GM12873 (cell line): ENCODE data around the gene RGS6.

ENCODE experiments used
- CTCF ChIP-seq: IDR thresholded peaks from 2 replicates; pipeline ENCODE4 v1.5.1; 2012; ENCODE audit warnings: low read depth, mild to moderate bottlenecking, moderate library complexity, low read length, control low read depth; ENCODE audit not compliant: insufficient read depth; ENCODE audit errors: missing control alignments

Gene RGS6

DNA sequence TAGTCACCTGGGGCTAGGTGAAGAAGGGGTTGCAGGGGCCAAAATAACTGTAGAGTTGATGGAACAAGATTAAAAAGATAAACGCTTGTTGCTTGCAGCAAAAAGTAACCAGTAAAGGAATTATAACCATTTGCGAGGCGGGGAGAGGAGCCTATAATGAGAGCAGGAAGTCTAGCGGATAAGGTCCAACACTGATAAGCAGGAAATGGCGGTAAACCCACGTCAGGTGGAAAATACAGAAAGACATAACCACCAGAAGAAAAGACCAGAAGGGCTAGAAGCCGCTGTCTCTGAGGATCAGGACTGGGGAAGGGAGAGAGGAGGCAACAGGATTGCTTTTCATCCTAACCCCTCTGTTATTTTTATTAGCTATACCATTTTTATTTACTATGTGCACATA is 658.3 kb downstream of the RGS6 start:
- no peak for TF ChIP-seq CTCF

- TF ChIP-seq CTCF, result no peak
These were observed 659.2 kb downstream of the RGS6 start for GRCh38 chr14:72591391-72591790.

DNA sequence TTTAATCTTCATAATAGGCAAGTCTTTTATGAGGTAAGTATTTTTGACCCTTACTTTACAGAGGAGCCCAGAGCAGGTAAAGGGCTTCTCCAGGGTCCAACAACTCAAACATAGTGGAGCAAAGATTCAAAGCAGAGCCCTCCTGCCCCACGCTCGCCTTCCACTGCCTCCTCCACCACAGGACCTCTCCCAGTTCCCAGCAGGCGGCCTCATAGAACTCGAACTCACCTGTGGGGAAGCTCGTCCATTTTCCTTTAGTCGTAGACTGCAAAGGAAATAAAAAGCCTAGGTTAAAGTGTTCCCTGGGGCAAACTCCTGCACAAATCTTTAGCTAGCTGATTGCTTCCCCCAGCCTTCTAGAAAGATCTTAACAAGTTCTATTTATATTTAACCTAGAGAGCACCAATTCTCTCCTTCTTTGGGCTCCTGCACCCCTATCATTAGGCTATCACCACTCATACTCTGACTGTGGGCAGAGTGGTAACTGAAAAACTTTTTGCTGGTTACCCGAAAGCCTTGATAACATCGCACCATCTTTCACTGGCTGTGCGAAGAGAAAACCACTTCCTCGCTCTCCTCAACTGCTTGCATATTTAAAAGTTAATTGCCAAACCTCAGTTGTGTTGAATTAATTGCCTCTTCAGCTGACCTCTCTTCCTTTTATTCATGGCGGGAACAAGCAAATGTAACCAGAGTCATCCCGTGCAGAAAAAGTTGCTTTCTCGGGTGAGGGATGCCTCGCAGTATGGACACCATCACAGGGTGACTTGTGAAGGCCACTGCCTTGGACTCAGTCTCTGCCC is 662.1 kb downstream of the RGS6 start:
- no peak for TF ChIP-seq CTCF

DNA sequence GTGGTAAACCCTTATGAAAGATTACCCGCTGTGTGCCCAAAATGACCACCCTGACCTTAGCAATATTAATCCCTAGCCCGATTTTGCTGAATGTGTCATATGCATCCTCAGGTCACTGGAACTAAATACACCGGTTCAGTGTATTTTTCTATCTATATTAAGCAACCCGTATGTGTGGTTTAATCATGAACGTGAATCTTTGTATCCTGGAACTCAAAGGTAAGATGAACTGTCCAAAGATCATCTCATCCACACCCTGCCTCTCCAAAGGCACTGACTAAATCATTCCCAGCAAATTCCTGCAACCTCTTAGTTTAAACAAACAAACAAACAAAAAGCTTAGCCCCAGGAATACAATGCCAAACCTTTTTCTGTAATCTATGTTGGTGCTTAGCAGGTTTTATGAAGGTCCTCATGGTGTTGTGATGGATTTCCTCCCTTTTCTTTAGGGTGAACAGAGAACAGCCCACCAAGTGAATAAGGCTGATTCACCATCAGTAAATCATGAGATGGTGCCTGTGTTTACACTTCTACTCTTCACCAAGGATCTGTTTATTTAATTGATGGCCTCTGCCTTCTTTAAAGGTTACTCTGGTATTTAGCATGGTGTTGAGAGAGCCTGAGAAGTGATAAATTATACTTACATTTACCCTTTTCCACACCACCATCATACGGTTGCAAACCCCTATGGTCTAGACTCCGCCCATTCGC is 663.1 kb downstream of the RGS6 start:
- TF ChIP-seq CTCF, result no peak

DNA sequence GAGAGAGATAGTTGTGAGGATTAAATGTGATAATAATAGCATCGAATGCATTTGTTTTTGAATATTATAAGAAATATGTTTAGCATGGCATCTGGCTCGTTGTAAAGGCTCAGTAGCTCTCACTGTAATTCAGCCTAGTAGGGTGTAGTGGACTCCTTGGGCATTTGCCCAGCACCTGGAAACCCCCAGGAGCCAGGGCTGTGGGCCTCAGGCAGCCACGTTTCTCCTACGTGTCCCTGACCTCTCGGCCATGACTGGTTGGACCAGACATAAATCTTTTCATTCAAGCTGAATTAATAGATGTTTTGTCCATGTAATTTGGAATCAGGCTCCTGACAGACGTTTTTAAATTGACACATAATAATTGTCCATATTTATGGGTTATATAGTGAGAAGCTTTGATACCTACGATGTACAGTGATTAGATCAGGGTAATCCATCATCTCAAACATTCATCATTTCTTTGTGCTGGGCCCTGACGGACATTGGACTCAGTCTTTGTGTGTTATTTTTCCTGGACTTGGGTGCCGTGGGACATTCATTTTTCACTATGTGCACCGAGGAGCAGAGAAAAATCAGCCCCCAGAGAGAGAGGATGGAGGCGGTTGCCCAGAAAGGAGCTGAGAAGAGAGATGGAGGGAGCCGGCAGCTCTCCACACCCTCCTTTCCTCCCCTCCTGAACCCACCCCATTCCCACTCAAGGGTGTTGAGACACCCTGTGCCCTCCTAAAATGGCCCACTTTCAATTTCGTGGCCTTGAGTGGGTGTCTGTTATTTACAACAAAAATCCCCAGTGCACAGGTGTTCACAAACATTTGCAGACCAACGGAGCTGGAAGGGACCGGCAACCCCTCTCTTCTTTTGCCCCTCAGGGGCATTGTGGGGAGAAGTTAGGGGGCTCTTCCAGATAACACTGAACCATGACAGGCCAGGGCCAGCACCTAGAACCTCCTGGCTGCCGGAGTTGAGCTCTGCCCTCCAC is 665.3 kb downstream of the RGS6 start:
- TF ChIP-seq CTCF, result no peak

- TF ChIP-seq CTCF, result peak; percentile 20
These were observed 666.1 kb downstream of the RGS6 start for GRCh38 chr14:72598306-72598705.
